ENCODE measurements around the gene PARVB. TPM values are rescaled to one million over a fixed set of nuclear protein-coding genes. Genes with fewer than 3 reads are reported as not detected.

PARVB gene
- total and polyA plus RNA-seq, 12 donors, result 46.7 to 201 (median 91.2) TPM

GRCh38 chr22:43996981-43997265 is 27.2 kb upstream of the PARVB start:
- no peak for ATAC-seq
- no peak overlapping the region for H3K27ac ChIP-seq
- intact Hi-C loops (cut with DNase I), result loop anchor here in 5 of 10 donors (5.0 to 10.0 kb wide), 3 partner anchors 85 to 568 kb away; no protein-coding TSS in a partner anchor
- H3K4me1 ChIP-seq, result peaks cover 0 to 38% (median 22%) of the 10 kb centered on the region in 9 donors
- DNase-seq, result no peak
- no peak overlapping the region for H3K4me3 ChIP-seq
- H3K36me3 ChIP-seq, result peaks cover 0 to 87% (median 28%) of the 10 kb centered on the region in 9 donors
- 84 to 85% methylated on average over 8 of the region's 8 CpGs for WGBS, 2 donors
- TF ChIP-seq CTCF (IDR thresholded peaks at IDR 0.05), result no peak
- H3K9me3 ChIP-seq, result no peaks in the 10 kb centered on the region
- H3K27me3 ChIP-seq, result no peaks in the 10 kb centered on the region

- Histone ChIP-seq H3K27ac (peak overlapping the region in 8 of 10 donors; percentile 20 to 67 (median 52)), H3K4me3 (no peak overlapping the region), H3K9me3 (no peaks in the 10 kb centered on the region), H3K27me3 (no peaks in the 10 kb centered on the region), H3K36me3 (peaks cover 0 to 70% (median 17%) of the 10 kb centered on the region in 9 donors), H3K4me1 (peaks cover 0 to 43% (median 19%) of the 10 kb centered on the region in 9 donors)
- WGBS, 2 donors, result 49 to 61% methylated on average over 15 of the region's 15 CpGs
- no peak for TF ChIP-seq CTCF (IDR thresholded peaks at IDR 0.05)
- peak in 1 of 2 donors; percentile 43 for DNase-seq
- ATAC-seq, result peak; percentile 40 to 93 (median 82)
- intact Hi-C loops (cut with DNase I), result loop anchor here in 5 of 10 donors (5.0 to 10.0 kb wide), 3 partner anchors 84 to 566 kb away; no protein-coding TSS in a partner anchor
Observed at GRCh38 chr22:43998679-43999264, 25.3 kb upstream of the PARVB start.

- 90 to 93% methylated on average over 3 of the region's 3 CpGs for WGBS, 2 donors
- TF ChIP-seq CTCF (IDR thresholded peaks at IDR 0.05), result no peak
- H3K4me3 ChIP-seq, result peak overlapping the region in 2 of 10 donors; percentile 6 to 16
- H3K36me3 ChIP-seq, result peaks cover 0 to 64% (median 15%) of the 10 kb centered on the region in 9 donors
- intact Hi-C loops (cut with DNase I), result loop anchor here in 5 of 10 donors (5.0 to 10.0 kb wide), 3 partner anchors 83 to 565 kb away; no protein-coding TSS in a partner anchor
- H3K9me3 ChIP-seq, result no peaks in the 10 kb centered on the region
- no peaks in the 10 kb centered on the region for H3K27me3 ChIP-seq
- H3K4me1 ChIP-seq, result peaks cover 0 to 42% (median 15%) of the 10 kb centered on the region in 9 donors
- H3K27ac ChIP-seq, result peak overlapping the region in 7 of 10 donors; percentile 4 to 62 (median 49)
- DNase-seq (no peak), ATAC-seq (no peak)
Observed at GRCh38 chr22:43999378-43999777, 24.7 kb upstream of the PARVB start.

- WGBS, 2 donors, result 96% methylated on average over 4 of the region's 4 CpGs
- Histone ChIP-seq H3K27ac (peak overlapping the region in 1 of 10 donors; percentile 16), H3K27me3 (no peaks in the 10 kb centered on the region), H3K4me1 (peaks cover 0 to 41% (median 15%) of the 10 kb centered on the region in 9 donors), H3K9me3 (no peaks in the 10 kb centered on the region), H3K4me3 (peak overlapping the region in 2 of 10 donors; percentile 6 to 16), H3K36me3 (peaks cover 0 to 57% (median 11%) of the 10 kb centered on the region in 9 donors)
- intact Hi-C loops (cut with DNase I), result no loop called here
- no peak for TF ChIP-seq CTCF (IDR thresholded peaks at IDR 0.05)
- ATAC-seq, result no peak
- no peak for DNase-seq
Observed at GRCh38 chr22:44000123-44000522, 24.0 kb upstream of the PARVB start.

Data from heart right ventricle (tissue), 16 donors.